HepG2 (cell line): ENCODE measurements around the gene LRP1B. TPM values are rescaled to one million over a fixed set of nuclear protein-coding genes. Genes with fewer than 3 reads are reported as not detected.

Source experiments
- ATAC-seq: fragments of 200-7000 bp; cut with Tn5 transposase; 3 replicates; pipeline ENCODE4 v1.9.1; 2020; ENCODE audit warnings: mild to moderate bottlenecking, moderate library complexity
- BruUV-seq: library from RNA; stranded (reverse); fragments of 400-500 nt; replicated peaks from 2 replicates; lab custom pipeline; 2021; lab: Mats Ljungman, UMichigan
- CTCF ChIA-PET: fragments of 300-600 bp; formaldehyde crosslinking; extraction: SDS; loops from one replicate; lab custom pipeline; 2021; ENCODE audit warnings: low total read pairs, inconsistent platforms, low intra/inter-chr PET ratio; lab: Yijun Ruan, JAX
- POLR2A ChIA-PET: fragments of 350-600 bp; sonication (Branson Sonifier 250); formaldehyde crosslinking; loops from one replicate; lab custom pipeline; 2020; ENCODE audit warnings: antibody characterized with exemption, inconsistent platforms; lab: Yijun Ruan, JAX
- DNase-seq: peaks from one replicate; pipeline ENCODE4 v3.0.0-alpha.2; 2015; ENCODE audit warnings: low spot score
- FAIRE-seq: peaks from 3 replicates; lab custom pipeline; 2011; peaks lifted over from hg19 to GRCh38; lab: Jason Lieb, UNC
- H2AFZ ChIP-seq: one replicate; pipeline ENCODE4 v1.6.1; 2011; ENCODE audit warnings: low read length, inconsistent platforms
- H3K27ac ChIP-seq: fragments of 300-600 bp; 3 replicates; pipeline ENCODE4 v1.8.0; 2011; ENCODE audit warnings: mixed run types, mild to moderate bottlenecking, mixed read lengths, low read length, inconsistent platforms; ENCODE audit not compliant: insufficient read depth; ENCODE audit errors: extremely low read length
- H3K27me3 ChIP-seq, 2 experiments: fragments of 200-600 bp in 1 of 2; 2 replicates in 1 of 2; 3 replicates in 1 of 2; pipeline versions ENCODE4 v1.6.0 to v1.8.0; 2011; ENCODE audit warnings: low read length in 2 of 2, mild to moderate bottlenecking in 2 of 2, moderate library complexity in 2 of 2, inconsistent platforms in 1 of 2; ENCODE audit not compliant: insufficient read depth in 2 of 2, control insufficient read depth in 1 of 2
- H3K36me3 ChIP-seq, 2 experiments: fragments of 200-600 bp in 1 of 2; replicated peaks in 1 of 2; 2 replicates in 1 of 2; 3 replicates in 1 of 2; pipeline versions ENCODE4 v1.5.1 to v1.8.0; 2011; ENCODE audit warnings: low read length in 2 of 2, inconsistent platforms in 1 of 2; ENCODE audit not compliant: insufficient read depth in 2 of 2, control insufficient read depth in 1 of 2
- H3K4me1 ChIP-seq: 2 replicates; pipeline ENCODE4 v1.5.1; 2012; ENCODE audit warnings: low read length, inconsistent platforms; ENCODE audit not compliant: insufficient read depth
- H3K4me2 ChIP-seq: 2 replicates; pipeline ENCODE4 v1.6.0; 2011; ENCODE audit warnings: low read depth, low read length, inconsistent platforms
- H3K4me3 ChIP-seq, 3 experiments: fragments of 200-600 bp in 1 of 3; sonication (generic), shearing (Covaris generic) in 1 of 3; replicated peaks in 1 of 3; 2 replicates each; pipeline ENCODE4 v1.5.1; 2011 to 2016; ENCODE audit warnings: low read length in 3 of 3, inconsistent platforms in 2 of 3, low read depth in 2 of 3, mild to moderate bottlenecking in 2 of 3, control low read depth in 1 of 3, mixed read lengths in 1 of 3; ENCODE audit not compliant: insufficient read depth in 1 of 3
- H3K79me2 ChIP-seq: one replicate; pipeline ENCODE4 v1.6.1; 2011; ENCODE audit warnings: low read length, inconsistent platforms; ENCODE audit not compliant: insufficient read depth
- H3K9ac ChIP-seq: 2 replicates; pipeline ENCODE4 v1.6.0; 2011; ENCODE audit warnings: mild to moderate bottlenecking, low read depth, low read length, inconsistent platforms; ENCODE audit not compliant: insufficient read depth
- H3K9me3 ChIP-seq: 2 replicates; pipeline ENCODE4 v1.5.1; 2012; ENCODE audit warnings: mild to moderate bottlenecking, low read length
- H4K20me1 ChIP-seq: 2 replicates; pipeline ENCODE4 v1.6.0; 2011; ENCODE audit warnings: inconsistent platforms, mild to moderate bottlenecking, low read length, moderate library complexity; ENCODE audit not compliant: insufficient read depth
- CEBPZ ChIP-seq: IDR thresholded peaks from 2 replicates; pipeline ENCODE4 v1.6.1; 2012; ENCODE audit warnings: low read length, improper control_type of control experiment
- EZH2 ChIP-seq: conservative IDR thresholded peaks from 2 replicates; pipeline ENCODE4 v1.6.1; 2012; ENCODE audit warnings: mild to moderate bottlenecking, low read depth, low read length, moderate library complexity
- KLF11 ChIP-seq: IDR thresholded peaks from 2 replicates; pipeline ENCODE4 v1.6.1; 2016; ENCODE audit warnings: missing compliant biosample characterization
- MED8 ChIP-seq: sonication (generic); formaldehyde crosslinking; IDR thresholded peaks from 2 replicates; pipeline ENCODE4 v1.8.1; 2023; ENCODE audit warnings: mild to moderate bottlenecking, missing genetic modification reagents; ENCODE audit not compliant: insufficient replicate concordance
- MTA1 ChIP-seq: sonication (generic); formaldehyde crosslinking; IDR thresholded peaks from 2 replicates; pipeline ENCODE4 v1.4.0; 2020; ENCODE audit warnings: missing genetic modification reagents, mild to moderate bottlenecking, borderline replicate concordance
- NCOA1 ChIP-seq: sonication (generic); formaldehyde crosslinking; IDR thresholded peaks from 2 replicates; pipeline ENCODE4 v1.9.0; 2021; ENCODE audit warnings: missing genetic modification reagents
- NFYB ChIP-seq: sonication (generic); formaldehyde crosslinking; IDR thresholded peaks from 2 replicates; pipeline ENCODE4 v1.4.0; 2020; ENCODE audit warnings: missing genetic modification reagents
- SMAD3 ChIP-seq: sonication (generic); formaldehyde crosslinking; IDR thresholded peaks from 2 replicates; pipeline ENCODE4 v1.4.0; 2020; ENCODE audit warnings: missing genetic modification reagents
- TOPORS ChIP-seq: sonication (generic); formaldehyde crosslinking; IDR thresholded peaks from 2 replicates; pipeline ENCODE4 v1.8.0; 2023; ENCODE audit warnings: mild to moderate bottlenecking, missing genetic modification reagents
- TRIM22 ChIP-seq: fragments of 450-650 bp; IDR thresholded peaks from 2 replicates; pipeline ENCODE4 v1.6.1; 2017
- YEATS4 ChIP-seq: sonication (generic); formaldehyde crosslinking; IDR thresholded peaks from 2 replicates; pipeline ENCODE4 v1.4.0; 2020; ENCODE audit warnings: missing genetic modification reagents, borderline replicate concordance
- ZNF256 ChIP-seq: sonication (generic); formaldehyde crosslinking; conservative IDR thresholded peaks from 2 replicates; pipeline ENCODE4 v1.4.0; 2020; ENCODE audit warnings: missing genetic modification reagents
- ZNF263 ChIP-seq: sonication (generic); formaldehyde crosslinking; IDR thresholded peaks from 2 replicates; pipeline ENCODE4 v1.4.0; 2020; ENCODE audit warnings: missing genetic modification reagents
- ZNF326 ChIP-seq: sonication (generic); formaldehyde crosslinking; IDR thresholded peaks from 2 replicates; pipeline ENCODE4 v1.4.0; 2020; ENCODE audit warnings: missing genetic modification reagents, borderline replicate concordance
- ZNF350 ChIP-seq: sonication (generic); formaldehyde crosslinking; IDR thresholded peaks from 2 replicates; pipeline ENCODE4 v1.4.0; 2020; ENCODE audit warnings: mild to moderate bottlenecking, low read depth, missing genetic modification reagents, borderline replicate concordance
- ZNF446 ChIP-seq: sonication (generic); formaldehyde crosslinking; IDR thresholded peaks from 2 replicates; pipeline ENCODE4 v1.5.0; 2020; ENCODE audit warnings: mild to moderate bottlenecking, missing genetic modification reagents
- ZNF468 ChIP-seq: sonication (generic); formaldehyde crosslinking; IDR thresholded peaks from 2 replicates; pipeline ENCODE4 v1.8.0; 2022; ENCODE audit warnings: mild to moderate bottlenecking, moderate library complexity, missing genetic modification reagents
- ZNF710 ChIP-seq: sonication (generic); formaldehyde crosslinking; IDR thresholded peaks from 2 replicates; pipeline ENCODE4 v1.5.0; 2020; ENCODE audit warnings: mild to moderate bottlenecking, missing genetic modification reagents, borderline replicate concordance
- ZSCAN22 ChIP-seq: sonication (generic); formaldehyde crosslinking; IDR thresholded peaks from 2 replicates; pipeline ENCODE4 v1.4.0; 2020; ENCODE audit warnings: mild to moderate bottlenecking, missing genetic modification reagents
- WGBS: methylation state at CpG from one replicate; pipeline ENCODE4 v1.1.6; 2017; ENCODE audit warnings: low lambda C conversion rate; 5-methylcytosine and 5-hydroxymethylcytosine counted together
- in situ Hi-C: cut with HindIII; loops from 2 replicates; pipeline ENCODE4 v1.10.0; 2017; ENCODE audit warnings: low pct_unique_long_range_greater_than_20kb; ENCODE audit not compliant: extremely low pct_ligation_motif_present
- intact Hi-C: fragments of 100-400 bp; cut with micrococcal nuclease; formaldehyde crosslinking; loops from one replicate; pipeline ENCODE4 v1.10.0; 2022; ENCODE audit not compliant: unreplicated experiment
- polyA plus RNA-seq, 8 experiments: library from polyadenylated mRNA; depleted of rRNA in 3 of 8; stranded (reverse) in 7 of 8; unstranded in 1 of 8; fragments of >200 nt; fragmentation: Illumina TruSeq in 4 of 8; extraction: Trizol in 4 of 8; gene quantifications; 2 replicates each; pipeline versions ENCODE4 v1.2.1 to v1.2.3, GENCODE V29; 2011 to 2016; ENCODE audit warnings: low read depth in 4 of 8, missing spikeins in 1 of 8, mixed read lengths in 1 of 8; ENCODE audit not compliant: insufficient read depth in 1 of 8
- total RNA-seq, 5 experiments: library from RNA; depleted of rRNA; stranded (reverse); fragments of >200 nt; fragmentation: Illumina TruSeq; extraction: Trizol; gene quantifications; 2 replicates each; pipeline ENCODE4 v1.2.3, GENCODE V29; 2016; ENCODE audit warnings: low read depth in 1 of 5

Gene LRP1B
- total and polyA plus RNA-seq, 2 of the 13 experiments (the other 11 are each of a cell fraction or from before 2014, with no cell fraction given): 0.04 TPM; not detected in 1

- Histone ChIP-seq H3K4me2 (no peak overlapping the region), H3K4me3 (no peak overlapping the region), H2AFZ (no peak overlapping the region), H3K27ac (no peak overlapping the region), H3K9me3 (no peaks in the 10 kb centered on the region), H3K9ac (no peak overlapping the region), H3K4me1 (no peaks in the 10 kb centered on the region), H3K27me3 (no peaks in the 10 kb centered on the region), H4K20me1 (no peaks in the 10 kb centered on the region), H3K36me3 (no peaks in the 10 kb centered on the region), H3K79me2 (no peaks in the 10 kb centered on the region)
- no TSS peak for BruUV-seq
- in situ Hi-C loops (no loop called here), intact Hi-C loops (no loop called here)
- TF ChIP-seq YEATS4 (CRISPR knock-in tag): no peak
- no peak for TF ChIP-seq MTA1
- TF ChIP-seq ZSCAN22: no peak
- no peak for TF ChIP-seq ZNF326 (CRISPR knock-in tag)
- TF ChIP-seq KLF11 (CRISPR knock-in tag): no peak
- TF ChIP-seq ZNF468 (CRISPR knock-in tag): no peak
- TF ChIP-seq TOPORS: no peak
- no peak for TF ChIP-seq ZNF446 (CRISPR knock-in tag)
- no peak for TF ChIP-seq NCOA1 (CRISPR knock-in tag)
- no peak for TF ChIP-seq CEBPZ
- no peak for TF ChIP-seq MED8 (CRISPR knock-in tag)
- TF ChIP-seq EZH2: no peak
- no peak for TF ChIP-seq ZNF263 (CRISPR knock-in tag)
- no peak for TF ChIP-seq ZNF256 (CRISPR knock-in tag)
- TF ChIP-seq TRIM22: no peak
- no peak for TF ChIP-seq NFYB (CRISPR knock-in tag)
- TF ChIP-seq SMAD3 (CRISPR knock-in tag): no peak
- TF ChIP-seq ZNF350 (CRISPR knock-in tag): no peak
- TF ChIP-seq ZNF710 (CRISPR knock-in tag): no peak
- ChIA-PET CTCF (no interaction called here), POLR2A (no interaction called here)
- WGBS: 0% methylated on average over 1 of the region's 1 CpG
- FAIRE-seq: no peak
- no peak for ATAC-seq
- DNase-seq: no peak
Measured at GRCh38 chr2:140604096-140604495, 1526.7 kb downstream of the LRP1B start.
